ENCODE data around the gene SRM. TPM values are rescaled to one million over a fixed set of nuclear protein-coding genes. Genes with fewer than 3 reads are reported as not detected.

Gene SRM
- total and polyA plus RNA-seq, 4 donors = 8.6 to 59.1 (median 24.3) TPM

DNA sequence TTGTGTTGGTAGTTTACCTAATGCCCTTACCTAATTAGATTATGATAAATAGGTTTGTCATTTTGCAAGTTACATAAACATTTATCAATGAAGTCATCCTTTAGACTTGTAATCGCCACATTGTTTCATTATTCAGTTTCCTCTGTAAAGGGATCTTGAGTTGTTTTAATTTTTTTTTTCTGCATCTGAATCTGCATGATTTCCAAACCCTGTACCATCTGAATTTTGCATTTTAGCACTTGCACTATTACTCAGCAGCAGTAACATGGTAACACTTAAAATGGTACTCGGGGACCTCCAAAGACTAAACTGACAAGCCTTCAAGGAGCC is 35.0 kb downstream of the SRM start:
- Histone ChIP-seq H3K4me1 (ENCODE audit: control insufficient read depth in 4 of 4, insufficient read depth in 4 of 4, low read length in 3 of 4) (peaks cover 0 to 1% (median 0%) of the 10 kb centered on the region in 4 donors), H3K4me3 (ENCODE audit: low read depth in 1 of 3, low read length in 3 of 3) (no peak overlapping the region), H3K36me3 (ENCODE audit: control insufficient read depth in 4 of 4, insufficient read depth in 3 of 4, low read depth in 1 of 4, low read length in 3 of 4) (peaks cover 5 to 80% (median 63%) of the 10 kb centered on the region in 4 donors), H3K9ac (ENCODE audit: low read depth in 1 of 2, low read length in 2 of 2) (no peak overlapping the region), H3K27me3 (ENCODE audit: control insufficient read depth in 4 of 4, insufficient read depth in 4 of 4, low read length in 3 of 4) (no peaks in the 10 kb centered on the region), H3K27ac (ENCODE audit: low read depth in 1 of 2, low read length in 2 of 2) (no peak overlapping the region), H3K9me3 (ENCODE audit: control insufficient read depth in 4 of 4, low read length in 3 of 4) (no peaks in the 10 kb centered on the region)
- 87% methylated on average over 2 of the region's 2 CpGs for WGBS
- TF ChIP-seq JUND (IDR thresholded peaks at IDR 0.05) (no peak), YY1 (IDR thresholded peaks at IDR 0.05) (no peak), FOXA1 (IDR thresholded peaks at IDR 0.05) (no peak), FOXA2 (IDR thresholded peaks at IDR 0.05) (no peak), NR2F2 (IDR thresholded peaks at IDR 0.05) (no peak), ATF3 (IDR thresholded peaks at IDR 0.05) (no peak), RXRA (IDR thresholded peaks at IDR 0.05) (no peak), ZBTB33 (IDR thresholded peaks at IDR 0.05) (no peak), HNF4G (IDR thresholded peaks at IDR 0.05) (no peak), EGR1 (IDR thresholded peaks at IDR 0.05; ENCODE audit: low read depth in 2 of 2) (no peak)
- TF ChIP-seq, protein P1, sequence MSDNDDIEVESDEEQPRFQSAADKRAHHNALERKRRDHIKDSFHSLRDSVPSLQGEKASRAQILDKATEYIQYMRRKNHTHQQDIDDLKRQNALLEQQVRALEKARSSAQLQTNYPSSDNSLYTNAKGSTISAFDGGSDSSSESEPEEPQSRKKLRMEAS (IDR thresholded peaks at IDR 0.05) = no peak
- TF ChIP-seq, protein P2, sequence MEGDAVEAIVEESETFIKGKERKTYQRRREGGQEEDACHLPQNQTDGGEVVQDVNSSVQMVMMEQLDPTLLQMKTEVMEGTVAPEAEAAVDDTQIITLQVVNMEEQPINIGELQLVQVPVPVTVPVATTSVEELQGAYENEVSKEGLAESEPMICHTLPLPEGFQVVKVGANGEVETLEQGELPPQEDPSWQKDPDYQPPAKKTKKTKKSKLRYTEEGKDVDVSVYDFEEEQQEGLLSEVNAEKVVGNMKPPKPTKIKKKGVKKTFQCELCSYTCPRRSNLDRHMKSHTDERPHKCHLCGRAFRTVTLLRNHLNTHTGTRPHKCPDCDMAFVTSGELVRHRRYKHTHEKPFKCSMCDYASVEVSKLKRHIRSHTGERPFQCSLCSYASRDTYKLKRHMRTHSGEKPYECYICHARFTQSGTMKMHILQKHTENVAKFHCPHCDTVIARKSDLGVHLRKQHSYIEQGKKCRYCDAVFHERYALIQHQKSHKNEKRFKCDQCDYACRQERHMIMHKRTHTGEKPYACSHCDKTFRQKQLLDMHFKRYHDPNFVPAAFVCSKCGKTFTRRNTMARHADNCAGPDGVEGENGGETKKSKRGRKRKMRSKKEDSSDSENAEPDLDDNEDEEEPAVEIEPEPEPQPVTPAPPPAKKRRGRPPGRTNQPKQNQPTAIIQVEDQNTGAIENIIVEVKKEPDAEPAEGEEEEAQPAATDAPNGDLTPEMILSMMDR (IDR thresholded peaks at IDR 0.05; ENCODE audit: low read depth, low read length, missing input control) = no peak
- no peak for DNase-seq (ENCODE audit: low spot score)

GRCh38 chr1:11024154-11024873 is 35.5 kb downstream of the SRM start:
- peaks cover 0 to under 1% (median 0%) of the 10 kb centered on the region in 4 donors for H3K4me1 ChIP-seq (ENCODE audit: control insufficient read depth in 4 of 4, insufficient read depth in 4 of 4, low read length in 3 of 4)
- H3K9me3 ChIP-seq (ENCODE audit: control insufficient read depth in 4 of 4, low read length in 3 of 4) = no peaks in the 10 kb centered on the region
- H3K36me3 ChIP-seq (ENCODE audit: control insufficient read depth in 4 of 4, insufficient read depth in 3 of 4, low read depth in 1 of 4, low read length in 3 of 4) = peaks cover 5 to 78% (median 64%) of the 10 kb centered on the region in 4 donors
- no peak overlapping the region for H3K4me3 ChIP-seq (ENCODE audit: low read depth in 1 of 3, low read length in 3 of 3)
- DNase-seq (ENCODE audit: low spot score) = no peak
- 92% methylated on average over 3 of the region's 3 CpGs for WGBS
- no peak overlapping the region for H3K9ac ChIP-seq (ENCODE audit: low read depth in 1 of 2, low read length in 2 of 2)
- no peaks in the 10 kb centered on the region for H3K27me3 ChIP-seq (ENCODE audit: control insufficient read depth in 4 of 4, insufficient read depth in 4 of 4, low read length in 3 of 4)
- TF ChIP-seq, protein P1 (IDR thresholded peaks at IDR 0.05) = no peak
- TF ChIP-seq, protein P2 (IDR thresholded peaks at IDR 0.05; ENCODE audit: low read depth, low read length, missing input control) = no peak
- TF ChIP-seq ZBTB33 (IDR thresholded peaks at IDR 0.05) (no peak), GABPA (IDR thresholded peaks at IDR 0.05 in 1 of 2, conservative IDR thresholded peaks at IDR 0.05 in 1 of 2) (no peak), RXRA (IDR thresholded peaks at IDR 0.05) (no peak), FOXA1 (IDR thresholded peaks at IDR 0.05) (no peak), EGR1 (IDR thresholded peaks at IDR 0.05; ENCODE audit: low read depth in 2 of 2) (no peak), HNF4A (conservative IDR thresholded peaks at IDR 0.05) (no peak), FOXA2 (IDR thresholded peaks at IDR 0.05) (no peak), NR2F2 (IDR thresholded peaks at IDR 0.05) (no peak), YY1 (IDR thresholded peaks at IDR 0.05) (no peak), REST (IDR thresholded peaks at IDR 0.05) (no peak), RAD21 (IDR thresholded peaks at IDR 0.05) (no peak), JUND (IDR thresholded peaks at IDR 0.05) (no peak), TAF1 (conservative IDR thresholded peaks at IDR 0.05) (no peak), HNF4G (IDR thresholded peaks at IDR 0.05) (no peak)
- H3K27ac ChIP-seq (ENCODE audit: low read depth in 1 of 2, low read length in 2 of 2) = no peak overlapping the region

Data from liver (tissue), 9 donors.